SK-N-SH (cell line): ENCODE results near the gene RAB3IL1. TPM values are rescaled to one million over a fixed set of nuclear protein-coding genes. Genes with fewer than 3 reads are reported as not detected.

Source experiments
- CTCF ChIA-PET: fragments of 300-600, 350-600 bp; formaldehyde crosslinking; extraction: SDS; loops from one replicate; lab custom pipeline; 2021; lab: Yijun Ruan, JAX
- POLR2A ChIA-PET: fragments of 350-600 bp; sonication (Branson Sonifier 250); formaldehyde crosslinking; extraction: SDS; loops from one replicate; lab custom pipeline; 2020; ENCODE audit warnings: antibody characterized with exemption, inconsistent platforms; lab: Yijun Ruan, JAX
- DNase-seq: peaks from one replicate; pipeline ENCODE4 v3.0.0; 2012
- H2AFZ ChIP-seq: fragments of 200-600 bp; sonication (generic); 2 replicates; pipeline ENCODE4 v1.8.1; 2016; ENCODE audit warnings: antibody characterized with exemption, mild to moderate bottlenecking, low read depth
- H3F3A ChIP-seq: fragments of 200-600 bp; sonication (generic); replicated peaks from 2 replicates; pipeline ENCODE3; 2016; ENCODE audit warnings: antibody characterized with exemption, mild to moderate bottlenecking; ENCODE audit not compliant: insufficient read depth
- H3K27ac ChIP-seq, 2 experiments: fragments of 200-500 bp in 1 of 2; fragments of 200-600 bp in 1 of 2; sonication (Bioruptor generic) in 1 of 2; sonication (generic), shearing (Covaris generic) in 1 of 2; 2 replicates each; pipeline versions ENCODE4 v1.5.1 to v1.6.1; 2014 to 2016; ENCODE audit warnings: low read depth in 2 of 2, inconsistent platforms in 1 of 2, low read length in 1 of 2, mild to moderate bottlenecking in 1 of 2, mixed read lengths in 1 of 2
- H3K27me3 ChIP-seq: fragments of 200-600 bp; sonication (generic), shearing (Covaris generic); 2 replicates; pipeline ENCODE4 v1.6.1; 2016; ENCODE audit warnings: mixed run types; ENCODE audit not compliant: insufficient read depth
- H3K36me3 ChIP-seq, 2 experiments: fragments of 200-500 bp in 1 of 2; fragments of 200-600 bp in 1 of 2; sonication (Bioruptor generic) in 1 of 2; sonication (generic) in 1 of 2; replicated peaks in 1 of 2; 2 replicates each; pipeline versions ENCODE3 to v1.5.1; 2014 to 2016; ENCODE audit warnings: low read length in 1 of 2, mild to moderate bottlenecking in 1 of 2; ENCODE audit not compliant: insufficient read depth in 2 of 2, control insufficient read depth in 1 of 2
- H3K4me1 ChIP-seq, 2 experiments: fragments of 200-500 bp in 1 of 2; fragments of 200-600 bp in 1 of 2; sonication (Bioruptor generic) in 1 of 2; sonication (generic), shearing (Covaris generic) in 1 of 2; 2 replicates each; pipeline versions ENCODE4 v1.5.1 to v1.6.1; 2014 to 2016; ENCODE audit warnings: low read depth in 1 of 2, low read length in 1 of 2, mixed run types in 1 of 2; ENCODE audit not compliant: insufficient read depth in 2 of 2, control insufficient read depth in 1 of 2
- H3K4me2 ChIP-seq: fragments of 200-600 bp; sonication (generic), shearing (Covaris generic); 2 replicates; pipeline ENCODE4 v1.6.1; 2017; ENCODE audit warnings: mixed run types
- H3K4me3 ChIP-seq, 2 experiments: fragments of 200-500 bp in 1 of 2; fragments of 200-600 bp in 1 of 2; sonication (Bioruptor generic) in 1 of 2; sonication (generic), shearing (Covaris generic) in 1 of 2; 2 replicates each; pipeline versions ENCODE4 v1.5.1 to v1.8.1; 2014 to 2016; ENCODE audit warnings: low read depth in 2 of 2, inconsistent platforms in 1 of 2, low read length in 1 of 2, mild to moderate bottlenecking in 1 of 2, mixed read lengths in 1 of 2, moderate library complexity in 1 of 2
- H3K79me2 ChIP-seq: fragments of 200-600 bp; sonication (generic); 2 replicates; pipeline ENCODE4 v1.8.1; 2017; ENCODE audit warnings: mild to moderate bottlenecking; ENCODE audit not compliant: insufficient read depth
- H3K9ac ChIP-seq: fragments of 200-600 bp; sonication (generic); 2 replicates; pipeline ENCODE4 v1.6.1; 2017; ENCODE audit warnings: mixed run types
- H3K9me2 ChIP-seq: fragments of 200-600 bp; sonication (generic); 2 replicates; pipeline ENCODE4 v1.6.1; 2017; ENCODE audit warnings: mixed run types
- H3K9me3 ChIP-seq: fragments of 200-600 bp; sonication (generic); 2 replicates; pipeline ENCODE4 v1.6.1; 2017; ENCODE audit warnings: mixed run types, mild to moderate bottlenecking, moderate library complexity
- H4K20me1 ChIP-seq: fragments of 200-600 bp; sonication (generic); 2 replicates; pipeline ENCODE4 v1.6.1; 2017; ENCODE audit warnings: mild to moderate bottlenecking, mixed run types; ENCODE audit not compliant: insufficient read depth
- CHD2 ChIP-seq: fragments of 150-350 bp; IDR thresholded peaks from 2 replicates; pipeline ENCODE4 v1.6.1; 2018; ENCODE audit warnings: low read length; ENCODE audit not compliant: partially characterized antibody
- ELF1 ChIP-seq: IDR thresholded peaks from 2 replicates; pipeline ENCODE4 v1.4.0; 2012
- EZH2phosphoT487 ChIP-seq: fragments of 200-600 bp; sonication (generic); IDR thresholded peaks from 2 replicates; pipeline ENCODE4 v1.6.1; 2017; ENCODE audit warnings: low read depth, mixed run types, mild to moderate bottlenecking, antibody characterized with exemption, moderate library complexity, borderline replicate concordance
- FOSL2 ChIP-seq: IDR thresholded peaks from 2 replicates; pipeline ENCODE4 v1.4.0; 2012; ENCODE audit warnings: low read depth, mild to moderate bottlenecking, moderate library complexity, borderline replicate concordance
- FOXJ3 ChIP-seq: sonication (generic); formaldehyde crosslinking; IDR thresholded peaks from 2 replicates; pipeline ENCODE4 v1.5.1; 2020; ENCODE audit warnings: mild to moderate bottlenecking, missing genetic modification reagents
- GABPA ChIP-seq: IDR thresholded peaks from 2 replicates; pipeline ENCODE4 v1.4.0; 2012; ENCODE audit warnings: low read depth, mild to moderate bottlenecking
- GATA2 ChIP-seq: sonication (generic); formaldehyde crosslinking; IDR thresholded peaks from 2 replicates; pipeline ENCODE4 v1.5.0; 2020; ENCODE audit warnings: mild to moderate bottlenecking, missing genetic modification reagents
- JUND ChIP-seq: IDR thresholded peaks from 2 replicates; pipeline ENCODE4 v1.4.0; 2012
- MEF2A ChIP-seq: IDR thresholded peaks from 2 replicates; pipeline ENCODE4 v1.4.0; 2012; ENCODE audit warnings: low read depth, borderline replicate concordance
- MXI1 ChIP-seq: IDR thresholded peaks from 2 replicates; pipeline ENCODE4 v1.6.1; 2012; ENCODE audit warnings: mild to moderate bottlenecking, low read depth, low read length, improper control_type of control experiment
- RAD21 ChIP-seq: IDR thresholded peaks from 2 replicates; pipeline ENCODE4 v1.6.1; 2012; ENCODE audit warnings: mild to moderate bottlenecking, low read length
- SMC3 ChIP-seq: IDR thresholded peaks from 2 replicates; pipeline ENCODE4 v1.6.1; 2012; ENCODE audit warnings: low read depth, low read length, improper control_type of control experiment
- TCF12 ChIP-seq: IDR thresholded peaks from 2 replicates; pipeline ENCODE4 v1.4.0; 2012
- TEAD4 ChIP-seq: IDR thresholded peaks from 2 replicates; pipeline ENCODE4 v1.4.0; 2012; ENCODE audit warnings: mild to moderate bottlenecking, borderline replicate concordance; ENCODE audit not compliant: insufficient read depth
- YY1 ChIP-seq: IDR thresholded peaks from 2 replicates; pipeline ENCODE4 v1.4.0; 2012; ENCODE audit warnings: low read depth, mild to moderate bottlenecking
- WGBS: methylation state at CpG from one replicate; pipeline ENCODE4 v1.1.6; 2017; ENCODE audit warnings: low lambda C conversion rate; 5-methylcytosine and 5-hydroxymethylcytosine counted together
- polyA plus RNA-seq, 3 experiments: library from polyadenylated mRNA; depleted of rRNA; stranded (reverse); fragments of >200 nt; gene quantifications; 2 replicates each; pipeline ENCODE4 v1.2.3, GENCODE V29; 2012
- TF ChIP-seq, protein P1 (sequence below): IDR thresholded peaks from 2 replicates; pipeline ENCODE4 v1.4.0; 2012; ENCODE audit warnings: low read depth
- TF ChIP-seq, protein P2 (sequence below): fragments of 150-350 bp; IDR thresholded peaks from 2 replicates; pipeline ENCODE4 v1.6.1; 2016; ENCODE audit warnings: mild to moderate bottlenecking, low read depth, low read length
- TF ChIP-seq, protein P3 (sequence below): IDR thresholded peaks from 2 replicates; pipeline ENCODE4 v1.4.0; 2012; ENCODE audit warnings: low read depth, borderline replicate concordance

Gene RAB3IL1
- polyA plus RNA-seq, 1 of the 3 experiments (the other 2 are of a cell fraction) = 10.2 TPM

DNA sequence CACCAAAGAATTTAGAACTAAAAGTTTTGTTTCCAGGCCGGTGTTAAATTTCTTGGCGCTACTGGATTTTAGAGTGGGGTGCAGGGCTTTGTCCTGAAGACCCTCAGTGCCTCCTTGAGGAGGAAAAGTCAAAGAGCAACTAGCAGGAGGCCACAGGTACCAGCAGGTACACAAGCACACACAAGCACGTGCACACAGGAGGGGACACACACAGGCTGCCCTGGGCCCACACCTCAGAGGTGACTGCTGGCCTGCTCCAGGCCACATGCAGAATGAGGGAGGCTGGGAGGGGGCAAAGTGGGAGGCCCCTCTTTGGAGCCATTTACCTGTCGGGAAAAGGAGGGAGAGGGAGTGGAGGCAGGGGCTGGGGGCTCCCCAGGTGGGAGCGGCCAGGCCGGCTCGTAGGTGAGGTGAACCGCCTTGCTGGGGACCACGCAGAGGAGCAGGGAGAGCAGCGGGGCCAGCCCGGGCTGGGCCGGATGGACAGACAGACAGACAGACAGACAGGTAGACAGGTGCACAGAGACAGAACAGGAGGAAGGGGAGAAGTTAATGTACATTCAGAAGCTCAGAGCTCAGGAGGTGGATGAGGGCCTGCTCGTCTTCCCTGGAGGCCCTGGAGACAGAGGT lies 12.2 kb downstream of the RAB3IL1 start:
- Histone ChIP-seq H3F3A (no peaks in the 10 kb centered on the region), H3K9me2 (no peaks in the 10 kb centered on the region), H3K36me3 (peaks cover 0 to 8% of the 10 kb centered on the region in 2 experiments), H3K79me2 (no peaks in the 10 kb centered on the region), H3K9me3 (no peaks in the 10 kb centered on the region), H3K27me3 (no peaks in the 10 kb centered on the region), H3K4me1 (no peaks in the 10 kb centered on the region), H4K20me1 (no peaks in the 10 kb centered on the region), H2AFZ (no peak overlapping the region), H3K27ac (no peak overlapping the region), H3K4me2 (no peak overlapping the region), H3K4me3 (no peak overlapping the region), H3K9ac (no peak overlapping the region)
- no peak for DNase-seq
- ChIA-PET POLR2A (no interaction called here), CTCF (interaction anchor here (0.7 to 12.1 kb wide), 8 partner anchors 21 to 203 kb away, joined by 3 to 543 read pairs (median 4); partner anchors contain the start of genes BEST1 and FTH1)
- WGBS = 96% methylated on average over 12 of the region's 13 CpGs
- TF ChIP-seq TEAD4 = no peak
- TF ChIP-seq CHD2 = no peak
- TF ChIP-seq, protein P1, sequence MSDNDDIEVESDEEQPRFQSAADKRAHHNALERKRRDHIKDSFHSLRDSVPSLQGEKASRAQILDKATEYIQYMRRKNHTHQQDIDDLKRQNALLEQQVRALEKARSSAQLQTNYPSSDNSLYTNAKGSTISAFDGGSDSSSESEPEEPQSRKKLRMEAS = no peak
- no peak for TF ChIP-seq SMC3
- TF ChIP-seq, protein P2, sequence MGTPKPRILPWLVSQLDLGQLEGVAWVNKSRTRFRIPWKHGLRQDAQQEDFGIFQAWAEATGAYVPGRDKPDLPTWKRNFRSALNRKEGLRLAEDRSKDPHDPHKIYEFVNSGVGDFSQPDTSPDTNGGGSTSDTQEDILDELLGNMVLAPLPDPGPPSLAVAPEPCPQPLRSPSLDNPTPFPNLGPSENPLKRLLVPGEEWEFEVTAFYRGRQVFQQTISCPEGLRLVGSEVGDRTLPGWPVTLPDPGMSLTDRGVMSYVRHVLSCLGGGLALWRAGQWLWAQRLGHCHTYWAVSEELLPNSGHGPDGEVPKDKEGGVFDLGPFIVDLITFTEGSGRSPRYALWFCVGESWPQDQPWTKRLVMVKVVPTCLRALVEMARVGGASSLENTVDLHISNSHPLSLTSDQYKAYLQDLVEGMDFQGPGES = no peak
- TF ChIP-seq, protein P3, sequence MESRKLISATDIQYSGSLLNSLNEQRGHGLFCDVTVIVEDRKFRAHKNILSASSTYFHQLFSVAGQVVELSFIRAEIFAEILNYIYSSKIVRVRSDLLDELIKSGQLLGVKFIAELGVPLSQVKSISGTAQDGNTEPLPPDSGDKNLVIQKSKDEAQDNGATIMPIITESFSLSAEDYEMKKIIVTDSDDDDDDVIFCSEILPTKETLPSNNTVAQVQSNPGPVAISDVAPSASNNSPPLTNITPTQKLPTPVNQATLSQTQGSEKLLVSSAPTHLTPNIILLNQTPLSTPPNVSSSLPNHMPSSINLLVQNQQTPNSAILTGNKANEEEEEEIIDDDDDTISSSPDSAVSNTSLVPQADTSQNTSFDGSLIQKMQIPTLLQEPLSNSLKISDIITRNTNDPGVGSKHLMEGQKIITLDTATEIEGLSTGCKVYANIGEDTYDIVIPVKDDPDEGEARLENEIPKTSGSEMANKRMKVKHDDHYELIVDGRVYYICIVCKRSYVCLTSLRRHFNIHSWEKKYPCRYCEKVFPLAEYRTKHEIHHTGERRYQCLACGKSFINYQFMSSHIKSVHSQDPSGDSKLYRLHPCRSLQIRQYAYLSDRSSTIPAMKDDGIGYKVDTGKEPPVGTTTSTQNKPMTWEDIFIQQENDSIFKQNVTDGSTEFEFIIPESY = no peak
- TF ChIP-seq MXI1 = no peak
- no peak for TF ChIP-seq EZH2phosphoT487
- no peak for TF ChIP-seq TCF12
- no peak for TF ChIP-seq YY1

DNA sequence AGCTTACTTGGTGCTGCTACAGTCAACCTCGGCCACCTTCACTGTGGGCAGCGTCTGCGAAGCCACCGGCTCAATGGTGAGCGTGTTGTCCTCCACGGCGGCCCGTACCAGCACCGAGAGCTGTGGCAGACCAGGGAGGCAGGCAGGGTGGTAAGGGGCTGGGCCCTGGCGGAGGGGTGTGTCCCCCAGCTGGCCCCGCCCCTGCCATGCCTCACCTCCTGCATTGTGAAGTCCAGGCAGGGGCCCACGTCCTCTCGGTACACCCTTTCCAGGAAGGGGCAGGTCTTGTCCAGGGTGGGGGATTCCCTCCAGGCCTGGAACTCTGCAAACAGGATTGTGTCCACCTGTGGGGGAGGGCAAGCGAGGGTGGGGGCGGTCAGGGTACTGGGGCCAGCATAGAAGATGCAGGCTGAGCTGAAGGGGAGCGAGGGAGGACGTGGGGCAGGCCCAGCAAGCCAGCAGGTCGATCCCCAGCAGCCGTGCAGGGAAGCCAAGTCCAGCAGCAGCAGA lies 12.8 kb downstream of the RAB3IL1 start:
- CTCF ChIA-PET = interaction anchor here (0.7 to 12.1 kb wide), 9 partner anchors 18 to 203 kb away, joined by 3 to 543 read pairs (median 3); partner anchors contain the start of gene BEST1
- Histone ChIP-seq H3K4me3 (no peak overlapping the region), H2AFZ (no peak overlapping the region), H4K20me1 (no peaks in the 10 kb centered on the region), H3K27me3 (no peaks in the 10 kb centered on the region), H3F3A (no peaks in the 10 kb centered on the region), H3K9me2 (no peaks in the 10 kb centered on the region), H3K79me2 (no peaks in the 10 kb centered on the region), H3K36me3 (peaks cover 0 to 8% of the 10 kb centered on the region in 2 experiments), H3K4me1 (no peaks in the 10 kb centered on the region), H3K9me3 (no peaks in the 10 kb centered on the region), H3K9ac (no peak overlapping the region), H3K4me2 (no peak overlapping the region), H3K27ac (no peak overlapping the region)
- 88% methylated on average over 5 of the region's 19 CpGs for WGBS
- DNase-seq = no peak
- POLR2A ChIA-PET = no interaction called here
- no peak for TF ChIP-seq GATA2 (CRISPR knock-in tag)
- no peak for TF ChIP-seq FOXJ3
- no peak for TF ChIP-seq MEF2A
- TF ChIP-seq EZH2phosphoT487 = no peak
- no peak for TF ChIP-seq RAD21
- TF ChIP-seq CHD2 = no peak
- TF ChIP-seq, protein P2 = no peak
- TF ChIP-seq TEAD4 = no peak
- TF ChIP-seq ELF1 = no peak
- TF ChIP-seq FOSL2 = no peak
- TF ChIP-seq MXI1 = no peak
- TF ChIP-seq, protein P3 = no peak
- no peak for TF ChIP-seq JUND
- no peak for TF ChIP-seq TCF12
- TF ChIP-seq GABPA = no peak
